ENCODE data around the gene KDM2A.

KDM2A gene

GRCh38 chr11:67118801-67119584 lies at the start of gene KDM2A:
TSS of gene KDM2A (plus strand) at chr11:67119263. CDS start at chr11:67121317, 2,054 bp downstream.
- peak; percentile 97 for DNase-seq (ENCODE audit: low spot score)

GRCh38 chr11:67071420-67072284 lies 47.4 kb upstream of the KDM2A start:
- DNase-seq (ENCODE audit: low spot score): no peak

GRCh38 chr11:67072295-67072694 lies 46.8 kb upstream of the KDM2A start:
- DNase-seq (ENCODE audit: low spot score): no peak

DNA sequence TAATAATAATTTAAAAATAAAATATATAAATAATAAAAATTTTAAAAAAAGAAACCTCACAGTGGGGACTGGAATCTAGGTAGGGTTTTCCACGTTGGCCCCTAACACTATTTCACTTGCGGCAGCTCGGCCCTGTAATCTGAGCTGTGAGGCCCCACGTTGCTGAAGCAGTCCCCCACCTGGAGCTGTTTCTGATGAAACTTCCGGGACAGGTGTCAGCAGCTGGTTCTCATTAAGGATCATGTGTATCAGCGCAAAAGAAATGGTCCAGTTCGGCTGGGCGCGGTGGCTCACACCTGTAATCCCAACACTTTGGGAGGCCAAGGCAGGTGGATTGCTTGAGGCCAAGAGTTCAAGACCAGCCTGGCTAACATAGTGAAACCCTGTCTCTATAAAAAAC lies 45.2 kb upstream of the KDM2A start:
- no peak for DNase-seq (ENCODE audit: low spot score)

- no peak for DNase-seq (ENCODE audit: low spot score)
Measured at GRCh38 chr11:67076202-67076601, 42.9 kb upstream of the KDM2A start.

- DNase-seq (ENCODE audit: low spot score): no peak
Measured at GRCh38 chr11:67079065-67079705, 39.9 kb upstream of the KDM2A start.

GRCh38 chr11:67082071-67082791 lies 36.8 kb upstream of the KDM2A start:
- no peak for DNase-seq (ENCODE audit: low spot score)

DNA sequence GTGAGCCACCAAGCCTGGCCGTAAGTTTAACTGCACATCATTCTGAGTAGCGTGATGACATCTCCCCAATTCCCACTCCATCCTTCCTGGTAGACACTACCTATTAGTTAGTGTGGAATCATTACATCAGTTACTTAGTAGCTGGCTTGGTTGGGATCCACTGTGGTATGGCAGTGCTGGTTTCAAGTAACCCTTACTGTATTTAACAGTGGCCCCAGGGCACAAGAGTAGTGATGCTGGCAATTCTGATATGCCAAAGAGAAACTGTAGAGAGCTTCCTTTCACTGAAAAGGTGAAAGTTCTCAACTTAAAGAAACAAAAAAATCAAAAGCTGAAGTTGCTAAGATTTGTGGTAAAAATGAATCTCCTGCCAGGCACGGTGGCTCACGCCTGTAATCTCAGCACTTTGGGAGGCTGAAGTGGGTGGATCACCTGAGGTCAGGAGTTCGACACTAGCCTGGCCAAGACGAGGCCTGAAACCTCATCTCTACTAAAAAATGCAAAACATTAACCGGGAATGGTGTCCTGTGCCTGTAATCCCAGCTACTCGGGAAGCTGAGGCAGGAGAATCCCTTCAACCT lies 35.2 kb upstream of the KDM2A start:
- no peak for DNase-seq (ENCODE audit: low spot score)

GRCh38 chr11:67085617-67086016 lies 33.4 kb upstream of the KDM2A start:
- no peak for DNase-seq (ENCODE audit: low spot score)

DNA sequence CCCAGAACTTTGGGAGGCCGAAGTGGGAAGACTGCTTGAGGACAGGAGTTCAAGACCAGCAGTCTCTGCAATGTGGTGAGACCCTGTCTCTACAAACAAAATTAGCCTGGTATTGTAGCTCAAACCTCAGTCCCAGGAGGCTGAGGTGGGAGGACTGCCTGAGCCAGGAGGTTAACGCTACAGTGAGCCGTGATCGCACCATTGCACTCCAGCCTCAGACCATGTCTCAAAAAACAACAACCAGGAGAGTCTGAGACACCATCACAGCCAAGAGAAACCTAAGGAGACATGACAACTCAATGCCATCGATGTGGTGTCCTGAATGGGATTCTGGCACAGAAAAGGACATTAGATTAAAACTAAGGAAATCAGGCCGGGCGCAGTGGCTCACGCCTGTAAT lies 28.3 kb upstream of the KDM2A start:
- no peak for DNase-seq (ENCODE audit: low spot score)

GRCh38 chr11:67095214-67095507 lies 23.9 kb upstream of the KDM2A start:
- no peak for DNase-seq (ENCODE audit: low spot score)

- DNase-seq (ENCODE audit: low spot score): no peak
Measured at GRCh38 chr11:67098799-67099429, 20.1 kb upstream of the KDM2A start.

GRCh38 chr11:67099831-67100324 lies 19.2 kb upstream of the KDM2A start:
- no peak for DNase-seq (ENCODE audit: low spot score)

DNA sequence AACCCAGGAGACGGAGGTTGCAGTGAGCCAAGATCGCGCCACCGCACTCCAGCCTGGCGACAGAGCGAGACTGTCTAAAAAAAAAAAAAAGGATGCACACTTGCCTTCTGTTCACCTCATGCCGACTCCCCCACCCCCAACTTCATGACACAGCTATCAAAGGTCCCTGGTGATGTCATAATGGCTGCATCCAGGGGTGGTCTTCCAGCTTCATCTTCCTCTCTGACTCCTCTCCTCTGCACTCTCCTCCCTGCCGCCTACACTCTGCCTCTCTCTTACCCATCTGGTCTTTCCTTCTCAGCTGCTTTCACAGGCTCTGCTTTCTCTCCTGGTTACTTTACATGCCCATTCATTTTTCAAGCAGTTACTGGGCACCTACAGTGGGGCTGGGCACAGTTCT lies 16.4 kb upstream of the KDM2A start:
- DNase-seq (ENCODE audit: low spot score): no peak

- DNase-seq (ENCODE audit: low spot score): no peak
Measured at GRCh38 chr11:67105964-67106363, 13.1 kb upstream of the KDM2A start.

DNA sequence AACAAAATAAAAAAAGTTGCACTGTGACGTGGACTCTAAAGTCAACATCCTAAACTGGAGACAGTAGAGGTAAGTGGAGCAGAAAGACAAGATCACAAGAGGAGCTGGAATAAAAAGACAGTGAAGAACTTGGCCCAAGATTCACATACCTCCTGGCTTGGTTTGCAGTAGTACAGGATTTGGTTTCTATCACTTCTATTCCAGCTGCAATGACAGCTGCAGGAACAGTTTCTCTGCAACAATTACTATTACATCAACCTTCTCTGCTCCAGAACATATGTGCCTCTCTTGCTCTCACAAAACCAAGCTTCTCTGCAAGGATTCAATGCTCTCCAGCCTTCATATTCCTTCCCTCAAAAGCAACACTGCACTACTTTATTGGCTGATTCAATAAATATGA lies 7.8 kb upstream of the KDM2A start:
- DNase-seq (ENCODE audit: low spot score): no peak

- DNase-seq (ENCODE audit: low spot score): no peak
Measured at GRCh38 chr11:67113231-67113721, 5.8 kb upstream of the KDM2A start.

DNA sequence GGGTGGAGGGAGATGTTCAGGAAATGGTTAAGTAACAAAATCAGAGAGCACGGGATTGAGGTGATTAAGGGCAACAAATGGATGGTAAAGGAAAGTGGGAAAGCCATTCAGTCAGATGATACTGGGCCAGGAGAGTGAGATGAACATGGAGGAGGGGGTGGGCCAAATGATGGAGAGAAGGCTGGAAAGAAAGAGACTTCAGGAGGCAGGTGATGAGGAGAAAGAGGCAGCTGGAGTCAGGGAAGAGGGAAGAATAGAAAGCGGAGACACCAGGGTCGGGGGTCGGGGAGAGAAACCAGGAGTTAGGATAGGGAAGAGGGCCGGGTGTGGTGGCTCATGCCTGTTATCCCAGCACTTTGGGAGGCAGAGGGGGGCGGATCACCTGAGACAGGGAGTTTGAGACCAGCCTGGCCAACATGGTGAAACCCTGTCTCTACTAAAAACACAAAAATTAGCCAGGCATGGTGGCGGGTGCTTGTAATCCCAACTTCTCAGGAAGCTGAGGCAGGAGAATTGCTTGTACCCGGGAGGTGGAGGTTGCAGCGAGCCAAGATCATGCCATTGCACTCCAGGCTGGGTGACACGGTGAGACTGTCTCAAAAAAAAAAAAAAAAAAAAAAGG lies 4.7 kb upstream of the KDM2A start:
- no peak for DNase-seq (ENCODE audit: low spot score)

DNA sequence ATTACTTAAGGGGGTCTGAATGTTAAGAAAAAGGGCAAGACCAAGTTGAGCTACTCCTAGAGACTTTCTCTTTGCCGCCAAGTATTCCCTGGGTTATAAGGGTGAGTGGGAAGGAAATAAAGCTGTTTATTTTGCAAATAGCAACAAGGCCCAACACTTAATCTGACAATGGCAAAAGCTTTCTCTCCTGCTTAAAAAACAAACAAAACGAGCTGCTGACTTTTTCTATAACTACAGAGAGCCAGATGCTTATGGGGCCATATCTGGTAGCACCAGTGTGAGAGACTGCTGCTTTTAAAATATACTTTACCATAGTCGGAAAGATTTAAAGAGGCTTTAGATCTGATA lies 2.3 kb upstream of the KDM2A start:
- no peak for DNase-seq (ENCODE audit: low spot score)

DNA sequence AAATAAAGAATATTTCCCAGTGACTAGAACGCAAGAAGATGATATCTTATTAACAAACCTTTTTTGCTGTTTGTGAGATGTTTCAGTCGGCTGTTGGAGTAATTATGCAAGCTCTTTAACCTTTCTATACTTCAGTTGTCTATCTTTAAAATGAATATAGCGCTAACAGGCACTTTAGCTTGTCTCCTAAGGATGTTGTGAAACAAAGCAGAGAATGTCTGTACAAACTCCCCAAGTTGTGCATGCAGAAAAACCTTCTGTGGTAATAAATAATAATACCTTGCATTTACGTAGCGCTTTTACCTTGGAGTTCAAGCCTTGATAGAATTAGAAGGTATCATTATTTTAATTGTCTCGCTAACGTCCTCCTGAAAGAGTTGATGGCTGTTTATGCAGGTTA lies 1.9 kb upstream of the KDM2A start:
- DNase-seq (ENCODE audit: low spot score): no peak

DNA sequence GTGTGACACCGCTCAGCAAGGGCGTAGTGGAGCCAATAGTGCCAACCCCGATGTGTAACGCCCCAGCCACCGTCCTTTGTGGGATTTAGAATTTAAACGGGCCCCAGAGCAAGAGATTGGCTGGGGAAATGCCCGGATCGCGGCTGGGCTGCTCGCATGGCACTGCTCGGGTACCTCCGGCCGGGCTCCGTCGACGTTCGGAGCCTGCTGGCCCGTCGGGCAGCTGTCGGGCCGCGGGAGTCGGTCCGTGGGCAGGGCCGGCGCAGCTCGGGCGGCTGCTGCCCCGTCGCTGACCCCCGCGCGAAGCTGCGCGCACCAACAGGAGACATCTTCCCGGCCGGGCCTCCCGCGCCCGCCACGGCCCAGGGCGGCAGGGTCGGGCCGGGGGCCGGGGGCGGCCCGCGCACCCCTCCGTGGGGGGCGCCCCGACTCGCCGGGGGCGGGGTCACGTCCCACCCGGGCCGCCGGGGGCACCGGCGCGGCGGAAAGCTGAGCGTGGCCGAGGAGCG lies 1.3 kb upstream of the KDM2A start:
- no peak for DNase-seq (ENCODE audit: low spot score)
